Measurements from ENCODE around the gene PUM1.

- TF ChIP-seq YY1 (IDR thresholded peaks at IDR 0.05; ENCODE audit: low read depth, low read length) = no peak
- no peak for TF ChIP-seq CTCF (IDR thresholded peaks at IDR 0.05 in 2 of 3, conservative IDR thresholded peaks at IDR 0.05 in 1 of 3; ENCODE audit: control insufficient read depth in 2 of 3, extremely low read depth in 1 of 3, insufficient read depth in 1 of 3, low read depth in 3 of 3, low read length in 3 of 3)
- TF ChIP-seq ATF7 (IDR thresholded peaks at IDR 0.05; ENCODE audit: low read depth) = no peak
- no peak for TF ChIP-seq SMARCA5 (IDR thresholded peaks at IDR 0.05)
- TF ChIP-seq POLR2AphosphoS5 (IDR thresholded peaks at IDR 0.05; ENCODE audit: low read length) = no peak
- no peak for TF ChIP-seq EZH2 (IDR thresholded peaks at IDR 0.05; ENCODE audit: borderline replicate concordance, control insufficient read depth, low read depth, low read length)
- TF ChIP-seq GABPA (IDR thresholded peaks at IDR 0.05; ENCODE audit: low read depth) = no peak
- no peak for TF ChIP-seq ZBTB33 (IDR thresholded peaks at IDR 0.05)
- TF ChIP-seq MAX (IDR thresholded peaks at IDR 0.05; ENCODE audit: low read depth, low read length) = no peak
Measured at GRCh38 chr1:31040038-31040437, 25.5 kb downstream of the PUM1 start.

Measured in GM12878 (cell line).